ENCODE results near the gene CCDC85C.

GRCh38 chr14:99532310-99532709, 71.7 kb downstream of the CCDC85C start:
- TF ChIP-seq, protein P1, sequence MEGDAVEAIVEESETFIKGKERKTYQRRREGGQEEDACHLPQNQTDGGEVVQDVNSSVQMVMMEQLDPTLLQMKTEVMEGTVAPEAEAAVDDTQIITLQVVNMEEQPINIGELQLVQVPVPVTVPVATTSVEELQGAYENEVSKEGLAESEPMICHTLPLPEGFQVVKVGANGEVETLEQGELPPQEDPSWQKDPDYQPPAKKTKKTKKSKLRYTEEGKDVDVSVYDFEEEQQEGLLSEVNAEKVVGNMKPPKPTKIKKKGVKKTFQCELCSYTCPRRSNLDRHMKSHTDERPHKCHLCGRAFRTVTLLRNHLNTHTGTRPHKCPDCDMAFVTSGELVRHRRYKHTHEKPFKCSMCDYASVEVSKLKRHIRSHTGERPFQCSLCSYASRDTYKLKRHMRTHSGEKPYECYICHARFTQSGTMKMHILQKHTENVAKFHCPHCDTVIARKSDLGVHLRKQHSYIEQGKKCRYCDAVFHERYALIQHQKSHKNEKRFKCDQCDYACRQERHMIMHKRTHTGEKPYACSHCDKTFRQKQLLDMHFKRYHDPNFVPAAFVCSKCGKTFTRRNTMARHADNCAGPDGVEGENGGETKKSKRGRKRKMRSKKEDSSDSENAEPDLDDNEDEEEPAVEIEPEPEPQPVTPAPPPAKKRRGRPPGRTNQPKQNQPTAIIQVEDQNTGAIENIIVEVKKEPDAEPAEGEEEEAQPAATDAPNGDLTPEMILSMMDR (IDR thresholded peaks at IDR 0.05) = no peak
- no peak for TF ChIP-seq ZFX (IDR thresholded peaks at IDR 0.05; ENCODE audit: borderline replicate concordance)
